GM18508 (cell line): ENCODE measurements around the gene KCNC3.

Experiments used
- ATAC-seq: cut with Tn5 transposase; IDR thresholded peaks from one replicate; pipeline ENCODE4 v1.9.1; 2021; ENCODE audit warnings: moderate number of reproducible peaks; ENCODE audit not compliant: insufficient read depth, unreplicated experiment

KCNC3 gene

GRCh38 chr19:50328224-50328872, 829 bp downstream of the KCNC3 start:
- ATAC-seq = no peak

GRCh38 chr19:50327461-50328223, 1.5 kb downstream of the KCNC3 start:
- ATAC-seq = no peak

- no peak for ATAC-seq
These were observed 2.2 kb downstream of the KCNC3 start for GRCh38 chr19:50327013-50327412.

- ATAC-seq = no peak
These were observed 3.0 kb downstream of the KCNC3 start for GRCh38 chr19:50326101-50326664.

- no peak for ATAC-seq
These were observed 3.7 kb downstream of the KCNC3 start for GRCh38 chr19:50325310-50326100.

GRCh38 chr19:50324331-50324730, 4.8 kb downstream of the KCNC3 start:
- no peak for ATAC-seq

GRCh38 chr19:50323782-50324133, 5.4 kb downstream of the KCNC3 start:
- no peak for ATAC-seq

- no peak for ATAC-seq
These were observed 6.0 kb downstream of the KCNC3 start for GRCh38 chr19:50322931-50323781.

- no peak for ATAC-seq
These were observed 6.9 kb downstream of the KCNC3 start for GRCh38 chr19:50322234-50322633.

GRCh38 chr19:50321831-50322230, 7.3 kb downstream of the KCNC3 start:
- no peak for ATAC-seq

- no peak for ATAC-seq
These were observed 8.6 kb downstream of the KCNC3 start for GRCh38 chr19:50320596-50320995.

- no peak for ATAC-seq
These were observed 9.1 kb downstream of the KCNC3 start for GRCh38 chr19:50320051-50320450.

- no peak for ATAC-seq
These were observed 10.0 kb downstream of the KCNC3 start for GRCh38 chr19:50319156-50319555.

GRCh38 chr19:50318438-50318837, 10.7 kb downstream of the KCNC3 start:
- ATAC-seq = no peak

- ATAC-seq = no peak
These were observed 12.1 kb downstream of the KCNC3 start for GRCh38 chr19:50317115-50317514.

- ATAC-seq = no peak
These were observed 13.3 kb downstream of the KCNC3 start for GRCh38 chr19:50315773-50316448.

GRCh38 chr19:50314724-50315708, 14.2 kb downstream of the KCNC3 start:
- ATAC-seq = no peak

- ATAC-seq = no peak
These were observed 15.2 kb downstream of the KCNC3 start for GRCh38 chr19:50313812-50314536.
